Glomerular endothelial cell (primary cell): ENCODE measurements around the gene SERGEF. TPM values are rescaled to one million over a fixed set of nuclear protein-coding genes. Genes with fewer than 3 reads are reported as not detected.
"Not testable (repeated sequence)": the region's sequence is repeated elsewhere in the genome, so short reads cannot be mapped to it uniquely, and the experiment has no call there.

Experiments used
- DNase-seq: peaks from one replicate; pipeline ENCODE4 v3.0.0-alpha.2; 2011; ENCODE audit warnings: low read depth, low spot score; ENCODE audit errors: extremely low read depth
- total RNA-seq: library from RNA; depleted of rRNA; stranded (reverse); fragments of >200 nt; gene quantifications from 2 replicates; pipeline ENCODE4 v1.2.3, GENCODE V29; 2015

Gene SERGEF
- total RNA-seq, 1 donor from 2014 or later = 5.4 TPM

DNA sequence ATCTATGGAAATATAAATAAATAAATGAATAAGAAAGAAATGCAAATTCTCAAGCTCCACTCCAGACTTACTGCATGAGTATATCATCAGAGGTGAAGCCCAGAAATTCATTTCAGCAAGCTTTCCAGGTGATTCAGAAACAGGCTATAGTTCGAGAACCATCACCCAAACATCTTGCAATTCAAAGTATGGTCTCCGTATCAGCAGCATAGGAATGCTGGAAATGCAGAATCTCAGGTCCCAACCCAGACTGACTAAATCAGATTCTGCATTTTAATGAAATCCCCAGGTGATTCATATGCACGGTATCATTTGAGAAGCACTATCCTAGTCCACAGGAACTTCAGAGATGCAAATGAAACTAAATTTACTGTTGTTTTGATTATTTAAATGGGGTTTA is 95.3 kb downstream of the SERGEF start:
- no peak for DNase-seq

DNA sequence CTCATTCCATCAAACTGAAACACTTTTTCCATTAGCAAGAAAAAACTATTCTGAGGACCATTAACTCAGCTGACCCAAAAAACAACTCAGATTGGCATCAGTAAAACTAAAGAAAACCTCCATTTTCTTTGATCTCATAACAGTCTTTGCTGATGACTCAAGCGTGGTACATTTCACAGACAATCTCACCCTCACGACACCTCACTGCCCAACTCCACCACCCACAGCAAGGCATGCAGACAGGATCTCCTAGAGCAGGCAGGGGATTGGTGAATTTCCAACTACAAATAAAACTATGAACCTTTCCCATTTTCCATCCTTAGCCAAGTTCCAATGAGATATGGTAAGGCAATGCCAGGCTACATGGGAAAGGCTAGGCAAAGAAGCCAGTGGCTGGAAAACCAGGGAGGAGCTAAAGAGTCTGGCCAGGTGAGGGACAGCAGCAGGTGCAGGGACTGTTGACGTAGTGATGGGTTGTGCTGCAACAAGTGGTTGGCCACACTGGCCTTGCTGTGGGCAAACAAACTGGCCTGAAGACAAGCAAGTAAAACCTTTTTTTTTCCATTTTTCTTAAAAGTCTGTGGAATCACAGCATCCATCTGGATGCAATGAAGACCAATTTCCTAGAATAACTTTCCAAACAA is 97.2 kb downstream of the SERGEF start:
- no peak for DNase-seq

DNA sequence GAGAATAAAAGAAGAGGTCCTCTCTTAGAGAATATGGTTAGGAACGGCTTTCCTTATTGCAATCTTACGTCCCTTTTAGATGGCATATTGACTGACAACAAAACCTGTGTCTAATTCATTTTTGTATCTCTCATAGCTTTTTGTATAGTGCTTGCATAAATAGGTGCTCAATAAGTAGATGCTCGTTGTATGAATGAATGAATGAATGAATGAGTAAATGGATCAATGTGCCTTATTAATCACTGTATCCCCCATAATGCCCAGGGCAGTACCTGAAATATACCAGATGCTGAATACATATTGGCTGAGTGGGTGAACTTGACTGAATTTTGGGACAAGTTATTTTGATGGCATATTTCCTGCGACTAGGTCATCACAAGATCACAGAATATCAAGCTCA is 97.9 kb downstream of the SERGEF start:
- no peak for DNase-seq

DNA sequence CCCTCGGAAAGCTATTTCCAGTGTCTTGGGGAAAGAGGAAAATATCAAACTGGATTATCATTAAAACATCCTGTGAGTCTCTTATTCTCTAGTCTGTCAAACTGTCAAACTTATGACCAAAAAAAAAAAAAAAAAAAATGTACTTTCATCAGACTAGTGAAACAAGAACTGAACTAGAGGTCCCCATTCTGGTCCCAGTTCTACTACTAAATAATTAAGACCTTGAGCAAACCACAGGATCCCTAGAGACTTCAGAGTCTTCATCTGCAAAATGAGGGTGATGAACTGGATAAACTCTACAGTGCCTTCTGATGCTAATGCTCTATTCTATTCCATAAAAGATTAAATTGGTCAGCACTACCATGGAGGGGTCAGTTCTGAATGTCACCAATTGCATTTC is 105.8 kb downstream of the SERGEF start:
- DNase-seq = no peak

DNA sequence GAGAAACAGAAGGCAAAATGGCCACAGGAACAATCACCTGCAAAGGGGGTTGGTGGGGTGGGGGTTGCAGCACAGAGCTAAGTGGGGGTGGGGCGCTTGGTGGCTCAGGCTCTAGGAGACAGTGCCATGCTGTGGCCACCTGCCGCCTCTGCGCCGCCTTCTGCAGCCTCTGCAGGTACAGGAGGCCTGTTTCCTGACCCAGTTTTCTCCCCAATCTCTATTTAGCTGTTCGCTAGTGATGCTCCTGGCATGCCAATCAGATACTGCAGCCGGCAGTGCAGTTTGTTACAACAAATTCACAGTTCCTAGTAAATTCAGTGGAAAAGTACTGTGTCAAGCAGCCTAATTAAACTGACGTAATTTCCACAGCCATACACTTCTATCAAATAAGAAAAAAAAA is 106.4 kb downstream of the SERGEF start:
- DNase-seq = no peak

DNA sequence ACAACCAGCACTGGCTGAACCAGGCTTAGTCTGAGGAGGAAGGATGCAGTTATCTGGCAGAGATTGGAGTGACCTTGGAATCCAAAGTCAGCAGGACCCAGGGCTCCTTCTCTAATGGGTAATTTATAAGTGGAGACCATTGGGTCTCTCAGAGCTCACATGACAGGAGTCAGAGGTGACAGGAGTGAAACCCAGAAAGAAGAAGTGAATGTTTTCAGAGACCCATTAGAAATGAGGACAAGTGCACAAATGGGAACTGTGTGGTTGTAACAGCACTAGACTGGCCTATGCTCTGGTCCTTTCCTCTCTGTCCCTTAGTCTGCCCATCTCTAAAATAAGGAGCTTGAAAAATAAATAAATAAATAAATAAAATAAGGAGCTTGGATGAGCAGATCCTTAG is 107.4 kb downstream of the SERGEF start:
- DNase-seq = no peak

DNA sequence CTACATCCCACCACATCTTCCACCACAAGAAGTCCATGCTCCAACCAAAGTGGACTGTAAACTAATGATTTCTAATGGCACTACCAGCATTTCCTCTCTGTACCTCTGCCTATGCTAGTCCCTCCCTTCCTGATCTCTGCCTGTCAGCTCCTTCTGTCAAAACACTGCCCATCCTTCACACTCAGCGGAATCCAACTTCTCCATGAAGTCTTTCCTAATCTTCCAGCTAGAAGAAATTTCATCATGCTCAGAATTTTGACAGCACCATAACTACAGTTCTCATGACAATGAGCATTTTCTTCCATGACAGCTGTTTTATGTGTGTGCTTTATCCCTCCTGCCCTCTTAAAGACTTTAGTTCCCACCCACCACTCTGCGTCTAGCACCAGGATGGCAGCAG is 111.4 kb downstream of the SERGEF start:
- no peak for DNase-seq

DNA sequence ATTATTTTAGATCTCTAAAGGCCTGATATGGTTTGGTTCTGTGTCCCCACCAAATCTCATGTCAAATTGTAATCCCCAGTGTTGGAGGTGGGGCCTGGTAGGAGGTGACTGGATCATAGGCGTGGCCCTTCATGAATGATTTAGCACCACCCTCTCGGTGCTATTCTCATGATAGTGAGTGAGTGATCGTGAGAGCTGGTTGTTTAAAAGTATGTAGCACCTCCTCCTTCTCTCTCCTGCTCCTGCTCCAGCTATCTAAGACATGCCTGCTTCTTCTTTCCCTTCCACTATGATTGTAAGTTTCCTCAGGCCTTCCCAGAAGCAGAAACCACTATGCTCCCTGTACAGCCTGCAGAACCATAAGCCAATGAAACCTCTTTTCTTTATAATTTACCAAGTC is 114.1 kb downstream of the SERGEF start:
- DNase-seq = no peak

DNA sequence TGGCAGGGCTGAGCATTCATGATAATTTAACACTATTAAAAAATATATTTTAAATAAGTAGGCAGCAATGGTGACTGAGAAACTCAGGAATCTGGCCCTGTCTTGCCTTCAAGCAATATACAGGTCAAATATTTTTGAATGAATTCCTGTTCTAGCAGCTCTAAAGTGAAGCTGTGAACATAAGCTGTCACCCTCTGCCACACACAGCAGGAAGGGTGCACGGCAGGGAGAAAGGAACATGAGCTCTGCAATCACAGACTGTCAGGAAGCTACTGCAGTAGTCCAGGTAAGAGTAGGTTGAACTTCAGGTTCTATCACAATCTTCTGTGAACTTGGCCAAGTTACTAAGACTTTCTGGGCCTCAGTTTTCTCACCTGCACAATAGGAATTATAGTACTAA is 114.8 kb downstream of the SERGEF start:
- no peak for DNase-seq

DNA sequence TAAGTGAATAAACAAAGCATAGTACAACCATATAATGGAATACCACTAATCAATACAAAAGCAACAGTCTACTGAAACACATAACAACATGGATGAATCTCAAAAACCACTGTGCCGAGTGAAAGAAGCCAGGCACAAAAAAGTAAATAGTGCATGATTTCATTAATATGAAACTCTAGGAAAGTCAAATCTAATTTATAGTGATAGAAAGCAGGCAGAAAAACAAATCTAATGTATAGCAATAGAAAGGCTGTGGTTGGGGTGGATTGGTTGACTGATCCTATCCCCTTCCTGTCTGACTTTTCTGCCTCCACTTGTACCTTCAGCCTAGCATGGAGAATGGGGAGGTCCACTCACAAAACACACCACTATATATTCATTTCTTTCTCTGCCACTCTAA is 115.4 kb downstream of the SERGEF start:
- DNase-seq = no peak

DNA sequence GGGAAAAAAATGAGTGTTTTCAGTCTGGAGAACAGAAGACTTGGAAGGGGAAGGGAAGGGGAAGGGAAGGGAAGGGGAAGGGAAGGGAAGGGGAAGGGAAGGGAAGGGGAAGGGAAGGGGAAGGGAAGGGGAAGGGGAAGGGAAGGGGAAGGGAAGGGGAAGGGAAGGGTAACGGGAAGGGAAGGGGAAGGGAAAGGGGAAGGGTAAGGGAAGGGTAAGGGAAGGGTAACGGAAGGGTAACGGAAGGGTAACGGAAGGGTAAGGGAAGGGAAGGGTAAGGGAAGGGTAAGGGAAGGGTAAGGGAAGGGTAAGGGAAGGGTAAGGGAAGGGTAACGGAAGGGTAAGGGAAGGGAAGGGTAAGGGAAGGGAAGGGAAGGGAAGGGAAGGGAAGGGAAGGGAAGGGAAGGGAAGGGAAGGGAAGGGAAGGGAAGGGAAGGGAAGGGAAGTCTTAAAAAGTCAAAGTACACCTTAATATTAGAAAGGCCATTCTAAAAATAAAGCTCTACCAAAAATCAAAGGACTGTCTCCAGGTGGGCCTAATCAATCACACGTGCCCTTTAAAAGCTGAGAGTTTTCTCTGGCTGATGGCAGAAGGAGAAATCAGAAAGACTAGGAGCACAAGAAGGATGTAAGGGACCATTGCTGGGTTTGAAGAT is 116.2 kb downstream of the SERGEF start:
- not testable (repeated sequence) for DNase-seq

DNA sequence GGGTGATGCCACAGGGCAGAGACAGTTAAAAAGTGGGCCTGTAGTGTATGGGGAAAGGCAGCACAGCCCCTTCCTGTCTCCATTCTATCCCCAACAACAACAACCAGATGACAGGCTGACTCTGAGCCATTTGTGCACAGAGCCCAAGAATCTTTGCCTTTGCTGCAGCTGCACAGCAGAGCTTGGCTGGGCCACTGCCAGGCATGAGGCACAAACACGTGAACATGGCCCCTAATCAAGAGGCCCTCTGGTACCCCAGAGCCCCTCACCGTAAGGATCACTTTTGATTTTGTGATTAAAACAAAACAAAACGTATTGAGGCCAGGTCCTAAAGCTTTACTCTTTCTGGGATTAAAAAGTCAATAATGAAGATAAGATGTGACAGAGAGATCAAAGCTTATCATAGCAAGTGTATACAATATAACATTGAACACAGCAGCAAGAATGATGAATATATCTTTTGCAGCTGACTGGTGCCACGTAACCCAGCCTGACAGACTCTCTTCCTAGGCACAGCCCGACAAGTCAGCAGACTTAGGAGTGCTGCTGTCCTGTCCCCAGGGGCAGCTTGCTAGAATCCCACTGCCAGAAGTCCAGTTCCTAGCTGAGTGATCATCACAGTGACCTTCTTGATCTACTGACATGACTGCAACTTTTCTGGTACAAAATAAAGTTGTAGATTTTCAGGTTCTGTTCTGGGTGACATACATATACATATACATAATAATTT is 117.8 kb downstream of the SERGEF start:
- DNase-seq = no peak

DNA sequence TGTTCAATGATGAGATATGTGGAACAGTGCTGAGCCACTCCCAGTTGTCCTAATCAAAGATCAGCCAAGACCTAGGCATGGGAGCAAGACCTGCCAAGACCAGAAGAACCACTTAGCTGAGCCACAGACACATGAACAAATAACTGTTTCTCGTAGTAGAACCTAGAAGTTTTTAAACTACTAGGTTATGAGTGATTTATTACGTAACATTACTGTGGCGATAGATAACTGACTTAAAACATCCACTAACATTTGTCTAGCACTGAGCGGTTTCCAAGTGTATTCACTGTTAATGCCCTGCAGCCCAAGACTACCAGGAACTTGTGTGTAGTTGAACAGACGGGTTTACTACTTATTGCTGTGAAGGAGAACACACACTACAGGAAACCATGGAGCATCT is 120.4 kb downstream of the SERGEF start:
- no peak for DNase-seq

DNA sequence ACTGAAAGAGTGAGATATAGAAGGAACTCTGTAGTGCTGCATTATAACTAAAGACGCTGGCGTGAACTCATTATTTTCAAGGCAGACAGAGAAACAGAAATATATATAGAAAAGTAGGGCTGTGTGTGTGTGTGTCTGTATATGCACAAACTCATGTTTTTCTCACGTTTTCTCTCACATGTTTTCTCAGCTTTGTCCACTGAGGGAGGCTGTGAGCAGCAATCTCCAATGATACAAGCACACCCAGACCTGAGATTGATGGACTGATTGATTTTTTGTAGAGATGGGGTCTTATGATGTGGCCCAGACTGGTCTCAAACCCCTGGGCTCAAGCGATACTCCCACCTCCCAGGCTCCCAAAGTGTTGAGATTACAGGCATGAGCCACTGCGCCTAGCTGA is 122.5 kb downstream of the SERGEF start:
- no peak for DNase-seq

DNA sequence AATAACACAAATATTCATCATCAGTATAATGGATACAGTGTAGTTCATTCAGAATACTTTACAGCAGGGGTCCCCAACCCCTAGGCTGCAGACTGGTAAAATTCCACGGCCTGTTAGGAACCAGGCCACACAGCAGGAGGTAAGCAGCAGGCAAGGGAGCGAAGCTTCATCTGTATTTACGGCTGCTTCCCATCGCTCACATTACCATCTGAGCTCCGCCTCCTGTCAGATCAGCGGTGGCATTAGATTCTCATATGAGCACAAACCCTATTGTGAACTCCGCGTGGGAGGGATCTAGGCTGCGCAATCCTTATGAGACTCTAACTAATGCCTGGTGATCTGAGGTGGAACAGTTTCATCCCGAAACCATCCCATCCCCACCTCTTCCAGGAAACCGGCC is 125.1 kb downstream of the SERGEF start:
- no peak for DNase-seq

DNA sequence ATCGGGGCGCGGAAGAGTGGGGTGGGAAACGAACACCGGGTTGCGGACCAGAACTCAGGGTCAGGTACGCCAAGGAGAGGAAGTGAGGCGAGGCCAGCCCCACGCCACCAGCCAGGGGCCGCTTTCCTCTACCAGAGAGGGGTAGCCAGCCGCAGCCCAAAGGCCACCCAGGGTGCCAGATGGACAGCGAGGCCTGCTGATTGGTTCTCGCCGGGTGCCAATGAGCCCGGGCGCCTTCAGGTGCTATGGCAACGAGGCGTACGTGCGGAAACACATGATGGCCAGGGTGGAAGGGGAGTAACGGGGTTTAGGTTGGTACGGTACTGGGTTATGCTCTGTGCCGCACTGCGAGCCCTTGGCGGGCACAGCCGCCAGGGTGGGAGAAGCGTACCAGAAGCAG is 128.9 kb downstream of the SERGEF start:
- no peak for DNase-seq

DNA sequence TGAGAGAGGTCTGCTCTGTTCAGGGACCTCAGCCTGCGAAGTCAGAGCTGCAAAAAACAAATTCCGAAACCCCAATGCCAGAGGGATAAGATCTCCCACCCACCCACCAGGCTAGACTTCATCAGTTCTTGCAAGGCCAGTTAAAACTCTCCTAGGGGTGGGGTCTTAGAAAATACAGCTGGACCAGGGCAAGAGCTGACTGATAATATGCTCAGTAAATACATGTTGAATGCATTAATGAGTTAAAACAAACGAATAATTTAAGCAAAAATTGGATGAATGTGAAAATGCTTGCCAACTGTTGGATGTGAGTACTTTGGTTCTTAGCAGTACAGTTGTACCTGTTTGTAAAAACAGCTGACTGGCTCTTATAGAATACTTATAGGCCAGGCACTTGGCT is 129.8 kb downstream of the SERGEF start:
- no peak for DNase-seq

DNA sequence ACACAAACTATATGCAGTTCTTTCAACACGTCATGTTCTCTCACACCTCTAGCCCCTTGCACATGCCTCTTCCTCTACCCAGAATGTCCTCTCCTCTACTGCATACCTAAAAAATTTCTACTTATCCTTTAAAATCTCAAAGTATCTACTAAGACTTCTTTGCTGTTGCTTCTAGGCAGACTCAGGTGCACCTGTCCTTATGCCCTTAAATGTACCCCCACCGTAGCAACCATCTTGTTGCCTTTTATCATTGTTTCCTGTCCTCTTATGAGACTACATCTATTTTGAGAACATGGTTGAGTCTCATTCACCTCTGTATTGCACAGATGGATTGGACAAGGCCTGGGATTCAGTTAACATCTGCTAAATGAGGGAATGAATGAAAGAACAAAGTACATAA is 134.1 kb downstream of the SERGEF start:
- no peak for DNase-seq

DNA sequence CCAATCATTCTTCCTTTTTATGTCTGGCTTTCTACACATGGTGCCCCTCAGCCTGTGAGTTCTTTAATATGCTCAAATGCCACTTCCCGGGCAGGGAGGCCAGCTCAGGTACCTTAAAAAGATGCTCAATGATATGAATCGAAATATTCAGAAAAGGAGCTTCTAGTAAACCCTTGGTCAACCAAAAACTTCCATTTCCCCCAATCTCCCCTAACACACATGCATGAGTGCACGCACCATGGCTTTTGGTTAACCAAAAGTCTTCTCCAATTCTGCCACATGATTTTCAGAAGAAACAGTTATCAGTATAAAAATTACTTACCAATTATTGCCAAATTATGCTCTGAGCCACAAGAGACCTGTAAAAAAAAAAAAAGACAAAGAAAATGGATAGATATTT is 135.0 kb downstream of the SERGEF start:
- DNase-seq = no peak

DNA sequence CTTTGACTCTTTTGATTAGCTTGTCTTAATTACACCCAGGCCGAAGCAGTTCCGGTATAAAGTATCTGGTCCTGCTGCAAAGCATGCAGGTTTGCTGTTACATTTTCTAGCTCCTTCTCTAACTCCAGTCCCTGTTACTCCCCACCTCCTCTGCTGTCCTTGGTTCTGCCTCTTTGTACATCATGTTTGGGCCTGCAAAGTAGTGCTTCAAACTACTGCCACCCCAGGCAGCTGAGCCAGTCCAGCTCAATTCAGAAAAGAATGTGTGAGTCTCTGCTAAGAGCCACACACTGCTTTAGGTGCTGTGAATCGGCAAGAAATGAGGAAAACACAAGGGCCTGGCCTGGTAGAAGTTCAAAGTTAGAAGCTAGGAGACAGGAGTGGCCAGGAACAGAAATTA is 136.0 kb downstream of the SERGEF start:
- no peak for DNase-seq

DNA sequence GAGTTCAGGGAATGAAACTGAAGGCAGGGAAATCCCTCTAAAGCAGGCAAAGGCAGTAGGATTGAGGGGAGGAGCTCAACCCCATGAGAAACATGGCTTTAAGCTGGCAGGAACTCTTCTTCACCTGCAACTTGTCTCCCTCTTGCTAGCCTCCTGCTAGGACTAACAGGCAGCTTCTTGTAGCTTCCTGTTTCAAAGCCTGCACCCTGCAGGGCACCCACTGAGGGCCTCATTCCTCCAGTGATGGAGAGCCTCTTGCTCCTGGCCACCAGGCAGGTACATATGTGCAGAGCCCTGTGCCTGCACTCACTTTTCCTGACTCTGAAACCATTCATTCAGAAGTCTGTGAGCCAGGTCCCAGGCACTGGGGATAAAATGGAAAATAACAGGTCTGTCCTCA is 137.0 kb downstream of the SERGEF start:
- DNase-seq = no peak

DNA sequence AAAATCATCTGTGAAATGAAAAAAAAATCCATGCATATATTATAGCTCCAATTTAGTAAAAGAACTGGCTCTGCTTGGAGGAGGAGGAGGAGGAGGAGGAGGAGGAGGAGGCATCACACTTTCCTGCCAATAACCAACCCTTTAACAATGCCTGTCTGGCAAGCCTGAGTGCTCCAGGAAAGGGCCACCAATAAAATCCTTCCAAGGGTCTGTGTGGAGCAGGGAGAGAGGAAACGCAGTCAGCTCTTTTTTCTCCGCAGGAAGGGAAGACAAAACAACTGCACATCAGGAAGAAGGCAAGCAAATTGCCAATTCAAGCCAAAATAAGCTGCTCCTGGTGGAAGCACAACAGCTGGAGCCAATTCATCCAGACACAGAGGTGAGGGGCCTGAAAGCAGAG is 139.3 kb downstream of the SERGEF start:
- DNase-seq = no peak
